ENCODE data around the gene NAA40. TPM values are rescaled to one million over a fixed set of nuclear protein-coding genes. Genes with fewer than 3 reads are reported as not detected.

NAA40 gene
- total and polyA plus RNA-seq, 10 of the 15 experiments (the other 5 are each of a cell fraction or from before 2014, with no cell fraction given), result 4.8 to 31.6 (median 22.2) TPM

- TF ChIP-seq CUX1 (IDR thresholded peaks at IDR 0.05; ENCODE audit: insufficient replicate concordance, low read depth, low read length), result no peak
- no peak for TF ChIP-seq ZNF622 (IDR thresholded peaks at IDR 0.05)
- TF ChIP-seq EP300 (IDR thresholded peaks at IDR 0.05; ENCODE audit: borderline replicate concordance in 1 of 2, control insufficient read depth in 1 of 2, low read depth in 2 of 2, low read length in 2 of 2), result 0 out of 4 replicates have a peak, but pooled peaks of 1 of the 2 experiments have one; percentile 27
- no peak for TF ChIP-seq IKZF2 (IDR thresholded peaks at IDR 0.05)
- peak; percentile 72; the same call in 1 of the 2 replicates for TF ChIP-seq PAX5 (IDR thresholded peaks at IDR 0.05; ENCODE audit: borderline replicate concordance, low read depth, low read length)
- 0 out of 2 replicates have a peak, but pooled peaks have one; percentile 37 for TF ChIP-seq TAF1 (IDR thresholded peaks at IDR 0.05; ENCODE audit: borderline replicate concordance, low read depth, low read length)
- no peak for TF ChIP-seq POU2F2 (IDR thresholded peaks at IDR 0.05; ENCODE audit: borderline replicate concordance, low read depth, low read length)
- TF ChIP-seq EZH2 (IDR thresholded peaks at IDR 0.05; ENCODE audit: borderline replicate concordance, control insufficient read depth, low read depth, low read length), result no peak
- peak; percentile 99 for TF ChIP-seq BMI1 (IDR thresholded peaks at IDR 0.05; ENCODE audit: borderline replicate concordance)
- TF ChIP-seq GATAD2B (conservative IDR thresholded peaks at IDR 0.05; ENCODE audit: low read depth), result 0 out of 2 replicates have a peak, but pooled peaks have one; percentile 48
- TF ChIP-seq FOS (IDR thresholded peaks at IDR 0.05; ENCODE audit: borderline replicate concordance, extremely low read depth, insufficient read length), result no peak
- no peak for TF ChIP-seq RBBP5 (conservative IDR thresholded peaks at IDR 0.05)
These were observed at the start of gene NAA40 (continued) for GRCh38 chr11:63938479-63939396.

Data from GM12878 (cell line).